Endodermal cell (in vitro differentiated cells): ENCODE measurements around the gene SEPTIN2. TPM values are rescaled to one million over a fixed set of nuclear protein-coding genes. Genes with fewer than 3 reads are reported as not detected.

Source experiments
- DNase-seq: peaks from one replicate; pipeline ENCODE4 v3.0.0-alpha.2; 2017
- H3K27ac ChIP-seq: 2 replicates; pipeline ENCODE4 v1.5.1; 2013; ENCODE audit warnings: mild to moderate bottlenecking, low read depth, low read length, moderate library complexity
- H3K27me3 ChIP-seq: 2 replicates; pipeline ENCODE4 v1.6.1; 2013; ENCODE audit warnings: mild to moderate bottlenecking, low read length, moderate library complexity; ENCODE audit not compliant: insufficient read depth, control insufficient read depth, poor library complexity, severe bottlenecking
- H3K36me3 ChIP-seq: 2 replicates; pipeline ENCODE4 v1.7.0; 2013; ENCODE audit warnings: mild to moderate bottlenecking, low read length, moderate library complexity; ENCODE audit not compliant: control insufficient read depth, insufficient read depth
- H3K4me1 ChIP-seq: one replicate; pipeline ENCODE4 v1.7.0; 2013; ENCODE audit warnings: low read length; ENCODE audit not compliant: control insufficient read depth, insufficient read depth
- H3K4me3 ChIP-seq: 2 replicates; pipeline ENCODE4 v1.5.1; 2013; ENCODE audit warnings: mild to moderate bottlenecking, low read length, moderate library complexity
- H3K9ac ChIP-seq: 2 replicates; pipeline ENCODE4 v1.6.1; 2013; ENCODE audit warnings: mild to moderate bottlenecking, low read length, moderate library complexity; ENCODE audit not compliant: poor library complexity, severe bottlenecking; ENCODE audit errors: extremely low read depth
- H3K9me3 ChIP-seq: 2 replicates; pipeline ENCODE4 v1.6.1; 2013; ENCODE audit warnings: mild to moderate bottlenecking, low read length, moderate library complexity; ENCODE audit not compliant: control insufficient read depth
- H3K27ac Mint-ChIP-seq: 2 replicates; pipeline ENCODE4 v1.8.0; 2020; ENCODE audit warnings: mixed read lengths
- H3K27me3 Mint-ChIP-seq: 2 replicates; pipeline ENCODE4 v1.8.0; 2021; ENCODE audit warnings: mild to moderate bottlenecking, mixed read lengths; ENCODE audit not compliant: insufficient read depth
- H3K36me3 Mint-ChIP-seq: 2 replicates; pipeline ENCODE4 v1.8.0; 2020; ENCODE audit warnings: low read depth, mixed read lengths
- H3K4me1 Mint-ChIP-seq: 2 replicates; pipeline ENCODE4 v1.8.0; 2020; ENCODE audit warnings: mixed read lengths
- H3K4me3 Mint-ChIP-seq: 2 replicates; pipeline ENCODE4 v1.8.0; 2020; ENCODE audit warnings: mild to moderate bottlenecking, moderate library complexity, mixed read lengths
- H3K9me3 Mint-ChIP-seq: 2 replicates; pipeline ENCODE4 v1.8.0; 2020; ENCODE audit warnings: mild to moderate bottlenecking, mixed read lengths
- WGBS, 2 experiments: methylation state at CpG; one replicate each; pipeline versions ENCODE4 v1.1.5 to v1.1.7; 2013; ENCODE audit warnings: missing lambda C conversion rate in 2 of 2, mixed read lengths in 1 of 2; ENCODE audit not compliant: insufficient coverage in 1 of 2, insufficient read length in 1 of 2; 5-methylcytosine and 5-hydroxymethylcytosine counted together
- total RNA-seq, 2 donors: library from RNA; stranded (reverse); fragmentation: NEBNext Ultra II Directional in 1 of 2; extraction: Animal tissue kit (Norgen Biotek cat#: 25700) in 1 of 2; gene quantifications; 2 replicates in 1 of 2; 3 replicates in 1 of 2; pipeline ENCODE4 v1.2.1, GENCODE V29; 2021
- TF ChIP-seq, protein P1 (sequence below): fragments of 200-600 bp; sonication (generic); conservative IDR thresholded peaks from 2 replicates; pipeline ENCODE4 v1.5.0; 2021; ENCODE audit warnings: antibody characterized with exemption, mild to moderate bottlenecking

Gene SEPTIN2
- total RNA-seq, 2 donors from 2014 or later = 365 to 380 TPM

DNA sequence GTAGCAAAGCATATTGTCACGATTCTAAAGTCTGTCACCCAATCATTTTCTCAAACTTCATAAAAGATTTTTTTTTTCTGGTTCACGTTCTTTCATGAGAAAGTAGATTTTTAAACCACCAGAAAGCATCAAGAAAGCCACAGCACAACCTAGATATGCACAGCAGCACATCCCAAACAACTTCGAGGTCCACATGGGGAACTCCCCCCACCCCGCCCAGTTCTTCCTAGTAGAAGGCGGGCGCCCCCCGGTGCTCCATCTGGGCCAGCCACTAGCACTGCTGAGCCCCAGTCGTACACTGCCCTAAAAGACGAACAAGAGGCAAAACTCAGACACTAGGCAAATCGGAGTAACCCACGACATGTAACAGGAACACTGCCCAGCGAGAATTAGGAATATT, 15.7 kb upstream of the SEPTIN2 start:
- H3K36me3 Mint-ChIP-seq = peaks cover 17% of the 10 kb centered on the region
- H3K27me3 ChIP-seq = no peaks in the 10 kb centered on the region
- no peaks in the 10 kb centered on the region for H3K27me3 Mint-ChIP-seq
- no peak for DNase-seq
- peaks cover 16% of the 10 kb centered on the region for H3K36me3 ChIP-seq
- no peak overlapping the region for H3K4me3 Mint-ChIP-seq
- TF ChIP-seq, protein P1, sequence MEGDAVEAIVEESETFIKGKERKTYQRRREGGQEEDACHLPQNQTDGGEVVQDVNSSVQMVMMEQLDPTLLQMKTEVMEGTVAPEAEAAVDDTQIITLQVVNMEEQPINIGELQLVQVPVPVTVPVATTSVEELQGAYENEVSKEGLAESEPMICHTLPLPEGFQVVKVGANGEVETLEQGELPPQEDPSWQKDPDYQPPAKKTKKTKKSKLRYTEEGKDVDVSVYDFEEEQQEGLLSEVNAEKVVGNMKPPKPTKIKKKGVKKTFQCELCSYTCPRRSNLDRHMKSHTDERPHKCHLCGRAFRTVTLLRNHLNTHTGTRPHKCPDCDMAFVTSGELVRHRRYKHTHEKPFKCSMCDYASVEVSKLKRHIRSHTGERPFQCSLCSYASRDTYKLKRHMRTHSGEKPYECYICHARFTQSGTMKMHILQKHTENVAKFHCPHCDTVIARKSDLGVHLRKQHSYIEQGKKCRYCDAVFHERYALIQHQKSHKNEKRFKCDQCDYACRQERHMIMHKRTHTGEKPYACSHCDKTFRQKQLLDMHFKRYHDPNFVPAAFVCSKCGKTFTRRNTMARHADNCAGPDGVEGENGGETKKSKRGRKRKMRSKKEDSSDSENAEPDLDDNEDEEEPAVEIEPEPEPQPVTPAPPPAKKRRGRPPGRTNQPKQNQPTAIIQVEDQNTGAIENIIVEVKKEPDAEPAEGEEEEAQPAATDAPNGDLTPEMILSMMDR = no peak
- peaks cover 20% of the 10 kb centered on the region for H3K4me1 Mint-ChIP-seq
- H3K9ac ChIP-seq = no peak overlapping the region
- H3K9me3 Mint-ChIP-seq = no peaks in the 10 kb centered on the region
- H3K9me3 ChIP-seq = peaks cover 6% of the 10 kb centered on the region
- no peak overlapping the region for H3K27ac ChIP-seq
- no peak overlapping the region for H3K27ac Mint-ChIP-seq
- no peak overlapping the region for H3K4me3 ChIP-seq
- H3K4me1 ChIP-seq = peaks cover 6% of the 10 kb centered on the region
- WGBS, 2 experiments = 95 to 96% methylated on average over 7 to 12 of the region's 12 CpGs

DNA sequence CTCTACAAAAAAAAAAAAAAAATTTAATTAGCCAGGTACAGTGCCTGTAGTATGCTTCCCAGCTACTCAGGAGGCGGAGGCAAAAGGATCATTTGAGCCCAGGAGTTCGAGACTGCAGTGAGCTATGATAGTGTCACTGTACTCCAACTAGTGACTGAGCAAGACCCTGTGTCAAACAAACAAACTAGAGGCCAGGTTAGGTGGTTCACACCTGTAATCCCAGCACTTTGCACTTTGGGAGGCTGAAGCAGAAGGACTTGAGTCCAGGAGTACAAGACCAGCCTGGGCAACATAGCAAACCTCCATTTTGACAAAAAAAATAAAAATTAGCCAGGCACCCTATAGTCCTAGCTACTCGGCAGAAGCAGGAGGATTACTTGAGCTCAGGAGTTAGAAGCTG, 13.6 kb upstream of the SEPTIN2 start:
- H3K36me3 ChIP-seq = peaks cover 5% of the 10 kb centered on the region
- Mint-ChIP-seq H3K36me3 (peaks cover 5% of the 10 kb centered on the region), H3K4me3 (no peak overlapping the region), H3K4me1 (peaks cover 21% of the 10 kb centered on the region), H3K9me3 (no peaks in the 10 kb centered on the region), H3K27me3 (no peaks in the 10 kb centered on the region), H3K27ac (peak overlapping the region; percentile 52)
- 83 to 94% methylated on average over 3 of the region's 3 CpGs for WGBS, 2 experiments
- no peak overlapping the region for H3K4me3 ChIP-seq
- no peak overlapping the region for H3K9ac ChIP-seq
- TF ChIP-seq, protein P1 = no peak
- peaks cover 6% of the 10 kb centered on the region for H3K4me1 ChIP-seq
- no peaks in the 10 kb centered on the region for H3K27me3 ChIP-seq
- H3K27ac ChIP-seq = no peak overlapping the region
- no peak for DNase-seq
- H3K9me3 ChIP-seq = no peaks in the 10 kb centered on the region

DNA sequence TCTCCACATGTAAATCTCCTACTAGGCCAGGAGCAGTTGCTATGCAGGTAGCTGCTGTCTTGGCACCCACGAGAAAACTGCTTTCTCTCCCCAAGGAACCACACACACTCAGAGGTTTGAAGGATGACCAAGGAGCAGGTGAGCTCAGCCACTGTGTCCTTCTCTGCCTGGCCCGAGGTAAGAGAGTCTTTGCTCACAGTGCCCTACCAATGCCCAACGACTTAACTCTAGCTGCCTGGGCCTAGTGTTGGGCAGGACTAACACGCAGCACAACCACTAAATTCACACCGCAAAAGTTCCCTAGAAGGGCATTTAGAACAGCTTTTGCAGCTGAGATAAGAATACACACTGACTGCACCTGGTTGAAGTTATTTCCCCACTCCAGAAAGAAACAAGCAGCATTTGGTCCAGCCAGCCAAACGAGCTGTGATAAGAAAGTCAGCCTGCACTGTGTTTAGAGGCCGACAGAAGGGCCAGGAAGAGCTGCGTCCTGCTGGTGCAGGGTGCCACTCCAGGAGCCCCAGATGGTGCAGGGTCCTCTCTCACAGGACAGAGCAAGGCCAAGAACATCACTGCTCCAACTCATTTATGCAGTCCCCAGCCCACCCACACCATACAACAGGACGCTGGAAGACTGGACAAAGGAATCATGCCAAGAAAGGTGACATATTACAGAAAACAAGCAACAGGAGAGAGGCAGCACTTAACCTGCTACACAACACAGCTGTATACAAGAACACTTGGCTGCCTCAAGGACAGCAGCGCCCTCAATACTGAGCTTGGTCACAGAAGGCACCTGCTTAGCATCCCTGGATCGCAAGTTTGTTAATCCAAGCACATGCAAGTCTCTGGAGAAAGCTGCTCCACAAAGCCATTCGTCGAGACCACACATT, 12.7 kb upstream of the SEPTIN2 start:
- H3K4me3 ChIP-seq = no peak overlapping the region
- no peak overlapping the region for H3K9ac ChIP-seq
- no peak overlapping the region for H3K4me3 Mint-ChIP-seq
- peaks cover 26% of the 10 kb centered on the region for H3K4me1 Mint-ChIP-seq
- H3K27me3 ChIP-seq = no peaks in the 10 kb centered on the region
- no peak for DNase-seq
- H3K36me3 ChIP-seq = peaks cover 1% of the 10 kb centered on the region
- WGBS, 2 experiments = 90% methylated on average over 9 to 13 of the region's 13 CpGs
- no peak overlapping the region for H3K27ac ChIP-seq
- no peaks in the 10 kb centered on the region for H3K27me3 Mint-ChIP-seq
- H3K27ac Mint-ChIP-seq = peak overlapping the region; percentile 26
- TF ChIP-seq, protein P1 = no peak
- H3K36me3 Mint-ChIP-seq = no peaks in the 10 kb centered on the region
- peaks cover 6% of the 10 kb centered on the region for H3K4me1 ChIP-seq
- H3K9me3 ChIP-seq = no peaks in the 10 kb centered on the region
- H3K9me3 Mint-ChIP-seq = no peaks in the 10 kb centered on the region
